GM12872 (cell line): ENCODE results near the gene PTBP3.

Source experiments
- TF ChIP-seq, protein P1 (sequence below): IDR thresholded peaks from 3 replicates; pipeline ENCODE4 v1.5.1; 2011; ENCODE audit warnings: low read depth, mild to moderate bottlenecking, low read length, moderate library complexity; ENCODE audit not compliant: insufficient read depth

Gene PTBP3, protein sequence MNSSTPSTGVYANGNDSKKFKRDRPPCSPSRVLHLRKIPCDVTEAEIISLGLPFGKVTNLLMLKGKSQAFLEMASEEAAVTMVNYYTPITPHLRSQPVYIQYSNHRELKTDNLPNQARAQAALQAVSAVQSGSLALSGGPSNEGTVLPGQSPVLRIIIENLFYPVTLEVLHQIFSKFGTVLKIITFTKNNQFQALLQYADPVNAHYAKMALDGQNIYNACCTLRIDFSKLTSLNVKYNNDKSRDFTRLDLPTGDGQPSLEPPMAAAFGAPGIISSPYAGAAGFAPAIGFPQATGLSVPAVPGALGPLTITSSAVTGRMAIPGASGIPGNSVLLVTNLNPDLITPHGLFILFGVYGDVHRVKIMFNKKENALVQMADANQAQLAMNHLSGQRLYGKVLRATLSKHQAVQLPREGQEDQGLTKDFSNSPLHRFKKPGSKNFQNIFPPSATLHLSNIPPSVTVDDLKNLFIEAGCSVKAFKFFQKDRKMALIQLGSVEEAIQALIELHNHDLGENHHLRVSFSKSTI

DNA sequence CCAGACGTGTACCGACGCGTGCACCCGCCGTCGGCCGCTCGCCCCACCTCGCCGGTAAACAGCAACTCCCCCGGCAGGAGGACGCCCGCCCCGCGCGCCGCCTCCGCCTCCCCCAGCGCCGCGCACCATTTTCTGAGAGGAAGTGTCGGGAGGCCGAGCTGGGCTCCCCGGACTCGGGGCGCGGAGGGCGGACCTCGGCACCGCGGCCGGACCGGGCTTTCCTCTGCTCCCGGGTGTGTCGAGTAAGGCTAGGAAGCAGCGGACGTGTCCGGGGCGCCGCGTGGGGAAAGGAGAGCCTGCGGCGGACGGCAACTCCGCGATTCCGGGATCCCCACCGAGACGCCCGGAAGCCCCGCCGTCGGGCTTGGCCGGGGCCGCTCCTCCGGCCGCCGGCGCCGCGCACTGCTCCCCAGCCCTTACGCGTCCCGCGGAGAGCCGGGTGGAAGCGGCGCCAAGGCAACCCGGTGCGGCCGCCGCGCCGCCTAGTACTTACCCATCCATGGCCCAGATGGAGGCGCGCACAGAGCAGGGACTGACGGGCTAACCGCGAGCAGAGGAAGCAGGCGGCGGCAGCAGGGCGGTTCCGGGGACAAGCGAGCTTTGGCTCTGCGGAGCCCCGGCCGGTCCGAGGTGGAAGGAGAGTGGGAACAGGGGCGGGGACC lies at the start of gene PTBP3:
TSS of gene PTBP3 (minus strand) at position 643 of the 662 bp plus-strand sequence. CDS start 35,754 bp downstream, outside the sequence.
- TF ChIP-seq, protein P1, sequence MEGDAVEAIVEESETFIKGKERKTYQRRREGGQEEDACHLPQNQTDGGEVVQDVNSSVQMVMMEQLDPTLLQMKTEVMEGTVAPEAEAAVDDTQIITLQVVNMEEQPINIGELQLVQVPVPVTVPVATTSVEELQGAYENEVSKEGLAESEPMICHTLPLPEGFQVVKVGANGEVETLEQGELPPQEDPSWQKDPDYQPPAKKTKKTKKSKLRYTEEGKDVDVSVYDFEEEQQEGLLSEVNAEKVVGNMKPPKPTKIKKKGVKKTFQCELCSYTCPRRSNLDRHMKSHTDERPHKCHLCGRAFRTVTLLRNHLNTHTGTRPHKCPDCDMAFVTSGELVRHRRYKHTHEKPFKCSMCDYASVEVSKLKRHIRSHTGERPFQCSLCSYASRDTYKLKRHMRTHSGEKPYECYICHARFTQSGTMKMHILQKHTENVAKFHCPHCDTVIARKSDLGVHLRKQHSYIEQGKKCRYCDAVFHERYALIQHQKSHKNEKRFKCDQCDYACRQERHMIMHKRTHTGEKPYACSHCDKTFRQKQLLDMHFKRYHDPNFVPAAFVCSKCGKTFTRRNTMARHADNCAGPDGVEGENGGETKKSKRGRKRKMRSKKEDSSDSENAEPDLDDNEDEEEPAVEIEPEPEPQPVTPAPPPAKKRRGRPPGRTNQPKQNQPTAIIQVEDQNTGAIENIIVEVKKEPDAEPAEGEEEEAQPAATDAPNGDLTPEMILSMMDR = no peak

DNA sequence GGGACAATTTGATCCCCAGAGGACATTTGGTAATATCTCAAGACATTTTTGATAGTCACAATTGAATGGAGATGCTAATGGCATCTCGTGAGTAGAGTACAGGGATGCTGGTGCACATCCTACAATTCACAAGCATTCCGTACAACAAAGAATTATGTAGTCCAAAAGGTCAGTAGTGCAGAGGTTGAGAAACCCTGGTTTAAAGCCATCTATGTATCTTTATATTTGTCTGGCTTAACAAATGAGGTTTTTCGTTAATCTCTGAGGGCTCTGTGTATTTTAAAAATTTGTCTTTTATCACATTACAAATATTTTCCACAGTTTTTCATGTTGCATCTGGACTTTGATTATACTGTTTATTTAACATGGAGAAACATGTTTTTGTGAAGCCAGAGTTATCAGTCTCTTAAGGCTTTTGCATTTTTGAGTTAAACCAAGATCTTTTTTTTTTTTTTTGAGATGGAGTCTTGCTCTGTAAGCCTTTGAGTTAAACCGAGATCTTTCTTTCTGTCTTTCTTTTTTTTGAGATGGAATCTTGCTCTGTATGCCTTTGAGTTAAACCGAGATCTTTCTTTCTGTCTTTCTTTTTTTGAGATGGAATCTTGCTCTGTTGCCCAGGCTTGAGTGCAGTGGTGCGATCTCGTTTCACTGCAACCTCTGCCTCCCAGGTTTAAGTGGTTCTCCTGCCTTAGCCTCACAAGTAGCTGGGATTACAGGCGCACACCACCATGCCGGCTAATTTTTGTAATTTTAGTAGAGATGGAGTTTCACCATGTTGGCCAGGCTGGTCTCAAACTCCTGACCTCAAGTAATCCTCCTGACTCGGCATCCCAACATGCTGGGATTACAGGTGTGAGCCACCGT lies 49.3 kb upstream of the PTBP3 start:
- TF ChIP-seq, protein P1 = no peak

DNA sequence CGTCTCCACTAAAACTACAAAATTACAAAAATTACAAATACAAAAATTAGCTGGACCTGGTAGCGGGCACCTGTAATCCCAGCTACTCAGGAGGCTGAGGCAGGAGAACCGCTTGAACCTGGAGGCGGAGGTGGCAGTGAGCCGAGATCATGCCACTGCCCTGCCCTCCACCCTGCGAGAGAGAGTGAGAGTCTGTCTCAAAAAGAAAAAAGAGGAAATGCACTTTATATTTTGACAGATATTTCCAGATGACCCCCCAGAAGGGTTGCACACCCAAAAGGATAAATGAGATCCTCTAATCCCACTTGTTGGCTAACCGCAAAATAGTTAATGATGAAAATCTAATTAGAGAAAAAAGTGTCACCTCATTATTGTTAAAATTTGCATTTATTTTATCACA lies 48.6 kb upstream of the PTBP3 start:
- TF ChIP-seq, protein P1 = no peak

DNA sequence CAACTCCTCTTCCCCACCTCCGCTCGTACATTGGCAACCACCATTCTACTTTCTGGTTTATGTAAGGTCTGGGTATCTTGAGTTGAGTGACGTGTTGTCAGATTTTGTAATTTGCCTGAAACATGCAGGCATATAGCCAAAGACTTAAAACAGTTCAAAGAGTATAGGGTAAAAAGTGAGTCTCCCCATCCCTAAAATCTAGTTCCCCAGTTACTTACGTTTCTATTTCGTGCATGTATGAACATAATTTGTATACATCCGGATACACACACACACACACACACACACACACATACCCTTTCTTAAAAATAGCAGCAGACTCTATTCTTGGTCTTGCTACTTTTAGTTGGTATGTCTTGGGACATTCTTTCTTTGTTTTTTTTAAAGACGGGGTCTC lies 47.4 kb upstream of the PTBP3 start:
- TF ChIP-seq, protein P1 = no peak

DNA sequence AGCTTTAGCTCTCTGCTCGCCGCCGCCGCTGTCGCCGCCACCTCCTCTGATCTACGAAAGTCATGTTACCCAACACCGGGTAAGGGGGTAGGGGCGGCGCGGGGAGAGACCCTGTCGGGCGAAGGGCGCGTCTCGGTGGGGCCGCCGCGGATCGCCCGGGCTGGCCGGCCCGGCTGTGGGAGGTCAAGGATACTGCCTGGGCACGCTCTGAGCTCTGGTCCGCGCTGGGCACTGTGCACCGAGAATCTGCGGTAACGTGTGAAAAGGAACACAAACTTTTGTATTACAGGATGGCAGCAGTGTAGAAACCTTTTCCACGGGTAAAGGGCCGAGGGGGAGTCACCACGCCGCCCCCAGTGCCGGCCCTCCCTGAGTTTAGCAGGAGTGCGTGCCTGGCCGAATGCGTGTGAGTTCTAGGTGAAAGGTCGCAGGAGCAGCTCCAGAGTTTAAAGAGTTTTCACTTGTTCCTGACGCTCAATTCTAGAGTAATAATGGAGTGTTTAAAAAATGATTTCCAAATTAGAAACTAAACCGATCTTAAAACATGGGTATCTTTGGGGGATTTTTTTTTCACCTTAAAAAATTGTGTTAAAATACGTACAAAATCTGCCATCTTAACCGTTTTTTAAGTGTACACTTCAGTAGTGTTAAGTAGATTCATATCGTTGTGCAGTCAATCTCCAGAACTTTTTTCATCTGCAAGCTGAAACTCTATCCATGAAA lies 46.8 kb upstream of the PTBP3 start, which contains the start of gene HSDL2:
TSS of gene HSDL2 (plus strand) at position 7 of the 723 bp plus-strand sequence. CDS start at position 63, 56 bp downstream.
- TF ChIP-seq, protein P1 = no peak

DNA sequence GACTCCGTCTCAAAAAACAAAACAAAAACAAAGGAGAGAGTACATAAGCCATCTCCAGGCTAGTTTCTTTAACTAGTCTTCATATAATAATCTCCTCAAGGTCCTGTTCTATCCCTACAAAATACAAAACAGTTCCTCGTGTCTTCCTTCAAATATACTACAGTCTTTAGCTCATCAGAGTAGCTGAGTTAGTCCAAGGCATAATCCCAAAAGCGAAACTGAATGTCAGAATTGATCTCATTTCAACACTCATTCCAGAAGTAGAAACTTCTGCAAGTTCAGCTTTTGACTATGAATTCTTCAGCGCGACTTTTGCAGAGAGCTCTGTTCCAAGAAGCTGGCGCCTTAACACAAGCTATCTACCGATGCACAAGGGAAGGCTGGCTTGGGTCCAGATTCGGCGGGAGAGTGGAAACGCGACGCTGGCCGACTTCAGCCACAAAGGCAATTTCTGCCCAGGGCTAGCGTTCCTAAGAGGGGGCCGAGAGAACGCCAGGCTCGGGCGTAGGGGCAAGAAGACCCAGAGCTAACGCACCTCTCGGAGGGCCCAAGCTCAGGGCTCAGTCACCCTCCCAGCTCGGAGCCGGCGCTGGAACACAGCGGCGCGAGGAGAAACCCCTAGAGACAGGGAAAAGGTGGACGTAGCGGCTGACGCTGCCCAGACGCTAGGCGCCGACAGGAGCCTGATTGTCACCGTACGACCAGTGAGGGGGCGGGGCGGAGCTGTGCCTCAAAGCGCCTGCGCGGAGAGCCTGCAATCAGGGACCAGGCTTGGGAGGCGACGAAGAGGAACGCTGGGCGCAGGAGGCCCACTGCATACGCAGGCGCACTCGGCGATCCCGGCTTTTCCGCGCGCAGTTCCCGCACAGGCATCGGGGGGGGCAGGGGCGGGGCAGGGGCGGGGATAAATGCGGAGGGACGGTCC lies 46.0 kb upstream of the PTBP3 start:
- TF ChIP-seq, protein P1 = no peak; the same call in 2 of the 3 replicates
